ENCODE measurements around the gene SPRN.

The SPRN gene

DNA sequence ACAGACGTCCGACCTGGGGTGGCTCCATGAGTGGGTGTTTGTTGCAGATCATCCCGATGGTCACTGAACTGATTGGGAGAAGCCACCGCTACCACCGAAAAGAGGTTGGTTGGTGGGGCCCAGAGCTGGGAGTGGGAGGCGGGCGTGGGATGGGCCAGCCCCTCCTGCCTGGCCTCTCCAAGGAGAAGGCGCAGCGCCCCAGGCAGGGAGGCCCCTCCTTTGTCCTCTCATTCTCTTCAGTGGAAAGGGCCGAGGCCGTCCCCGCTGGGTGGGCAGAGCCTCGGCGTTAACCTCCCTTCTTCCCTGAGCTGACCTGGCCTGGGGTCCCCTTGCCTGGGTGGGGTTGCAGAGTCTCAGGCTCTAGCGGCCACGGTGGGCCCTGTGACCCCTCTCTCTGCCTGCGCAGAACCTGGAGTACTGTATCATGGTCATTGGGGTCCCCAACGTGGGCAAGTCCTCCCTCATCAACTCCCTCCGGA is 25.3 kb downstream of the SPRN start:
- TF ChIP-seq CSDC2 (CRISPR knock-in tag; IDR thresholded peaks at IDR 0.05) (no peak), ARNTL (CRISPR knock-in tag; IDR thresholded peaks at IDR 0.05; ENCODE audit: borderline replicate concordance, low read depth) (no peak), ISL1 (CRISPR knock-in tag; IDR thresholded peaks at IDR 0.05) (no peak), CSRNP3 (CRISPR knock-in tag; IDR thresholded peaks at IDR 0.05) (no peak), ESRRG (CRISPR knock-in tag; IDR thresholded peaks at IDR 0.05) (no peak), ZNF70 (CRISPR knock-in tag; IDR thresholded peaks at IDR 0.05) (no peak)
- TF ChIP-seq, protein P1, sequence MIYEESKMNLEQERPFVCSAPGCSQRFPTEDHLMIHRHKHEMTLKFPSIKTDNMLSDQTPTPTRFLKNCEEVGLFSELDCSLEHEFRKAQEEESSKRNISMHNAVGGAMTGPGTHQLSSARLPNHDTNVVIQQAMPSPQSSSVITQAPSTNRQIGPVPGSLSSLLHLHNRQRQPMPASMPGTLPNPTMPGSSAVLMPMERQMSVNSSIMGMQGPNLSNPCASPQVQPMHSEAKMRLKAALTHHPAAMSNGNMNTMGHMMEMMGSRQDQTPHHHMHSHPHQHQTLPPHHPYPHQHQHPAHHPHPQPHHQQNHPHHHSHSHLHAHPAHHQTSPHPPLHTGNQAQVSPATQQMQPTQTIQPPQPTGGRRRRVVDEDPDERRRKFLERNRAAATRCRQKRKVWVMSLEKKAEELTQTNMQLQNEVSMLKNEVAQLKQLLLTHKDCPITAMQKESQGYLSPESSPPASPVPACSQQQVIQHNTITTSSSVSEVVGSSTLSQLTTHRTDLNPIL (CRISPR knock-in tag; IDR thresholded peaks at IDR 0.05; ENCODE audit: low read depth): no peak
- ATAC-seq: no peak

DNA sequence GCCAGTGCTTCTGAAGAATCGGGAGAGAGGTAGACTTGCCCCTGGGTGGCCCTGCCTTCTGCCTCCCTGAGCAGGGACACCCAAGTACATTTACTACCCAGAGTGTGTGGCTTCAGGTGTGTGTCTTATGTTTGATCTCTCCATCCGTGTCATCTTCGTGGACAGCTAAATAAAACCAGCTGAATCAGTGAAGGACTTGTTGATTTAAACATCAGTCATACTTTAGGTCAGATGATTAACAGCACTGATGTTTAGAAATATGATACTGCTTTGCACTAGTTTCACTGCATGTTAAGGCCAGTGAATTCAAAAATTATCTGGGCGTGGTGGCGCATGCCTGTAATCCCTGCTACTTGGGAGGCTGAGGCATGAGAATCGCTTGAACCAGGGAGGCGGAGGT is 26.5 kb downstream of the SPRN start:
- TF ChIP-seq, protein P1 (CRISPR knock-in tag; IDR thresholded peaks at IDR 0.05; ENCODE audit: low read depth): no peak
- no peak for TF ChIP-seq ZC3H10 (CRISPR knock-in tag; IDR thresholded peaks at IDR 0.05)
- TF ChIP-seq CSRNP3 (CRISPR knock-in tag; IDR thresholded peaks at IDR 0.05): no peak
- TF ChIP-seq ZFP30 (CRISPR knock-in tag; IDR thresholded peaks at IDR 0.05): no peak
- TF ChIP-seq ZFP3 (CRISPR knock-in tag; IDR thresholded peaks at IDR 0.05): no peak
- no peak for TF ChIP-seq ARNTL (CRISPR knock-in tag; IDR thresholded peaks at IDR 0.05; ENCODE audit: borderline replicate concordance, low read depth)
- no peak for TF ChIP-seq TOX (CRISPR knock-in tag; IDR thresholded peaks at IDR 0.05; ENCODE audit: borderline replicate concordance)
- no peak for TF ChIP-seq CSDC2 (CRISPR knock-in tag; IDR thresholded peaks at IDR 0.05)
- TF ChIP-seq RARB (CRISPR knock-in tag; IDR thresholded peaks at IDR 0.05): no peak
- TF ChIP-seq PATZ1 (CRISPR knock-in tag; IDR thresholded peaks at IDR 0.05; ENCODE audit: borderline replicate concordance): no peak
- TF ChIP-seq OSR1 (CRISPR knock-in tag; IDR thresholded peaks at IDR 0.05): no peak
- no peak for TF ChIP-seq PPARA (CRISPR knock-in tag; IDR thresholded peaks at IDR 0.05; ENCODE audit: borderline replicate concordance)
- no peak for TF ChIP-seq ISL1 (CRISPR knock-in tag; IDR thresholded peaks at IDR 0.05)
- no peak for TF ChIP-seq GLIS3 (CRISPR knock-in tag; IDR thresholded peaks at IDR 0.05)
- no peak for TF ChIP-seq ESRRG (CRISPR knock-in tag; IDR thresholded peaks at IDR 0.05)
- ATAC-seq: no peak

GRCh38 chr10:133396035-133396624 is 28.3 kb downstream of the SPRN start:
- no peak for ATAC-seq
- TF ChIP-seq BACH2 (CRISPR knock-in tag; IDR thresholded peaks at IDR 0.05; ENCODE audit: borderline replicate concordance) (no peak), OSR1 (CRISPR knock-in tag; IDR thresholded peaks at IDR 0.05) (no peak), ZNF8 (CRISPR knock-in tag; IDR thresholded peaks at IDR 0.05) (no peak), CSRNP3 (CRISPR knock-in tag; IDR thresholded peaks at IDR 0.05) (no peak)

GRCh38 chr10:133394801-133395221 is 29.6 kb downstream of the SPRN start:
- ATAC-seq: peak; percentile 11
- TF ChIP-seq ARNTL (CRISPR knock-in tag; IDR thresholded peaks at IDR 0.05; ENCODE audit: borderline replicate concordance, low read depth): no peak
- TF ChIP-seq SNAI2 (CRISPR knock-in tag; IDR thresholded peaks at IDR 0.05): no peak
- no peak for TF ChIP-seq CSDC2 (CRISPR knock-in tag; IDR thresholded peaks at IDR 0.05)
- TF ChIP-seq, protein P2, sequence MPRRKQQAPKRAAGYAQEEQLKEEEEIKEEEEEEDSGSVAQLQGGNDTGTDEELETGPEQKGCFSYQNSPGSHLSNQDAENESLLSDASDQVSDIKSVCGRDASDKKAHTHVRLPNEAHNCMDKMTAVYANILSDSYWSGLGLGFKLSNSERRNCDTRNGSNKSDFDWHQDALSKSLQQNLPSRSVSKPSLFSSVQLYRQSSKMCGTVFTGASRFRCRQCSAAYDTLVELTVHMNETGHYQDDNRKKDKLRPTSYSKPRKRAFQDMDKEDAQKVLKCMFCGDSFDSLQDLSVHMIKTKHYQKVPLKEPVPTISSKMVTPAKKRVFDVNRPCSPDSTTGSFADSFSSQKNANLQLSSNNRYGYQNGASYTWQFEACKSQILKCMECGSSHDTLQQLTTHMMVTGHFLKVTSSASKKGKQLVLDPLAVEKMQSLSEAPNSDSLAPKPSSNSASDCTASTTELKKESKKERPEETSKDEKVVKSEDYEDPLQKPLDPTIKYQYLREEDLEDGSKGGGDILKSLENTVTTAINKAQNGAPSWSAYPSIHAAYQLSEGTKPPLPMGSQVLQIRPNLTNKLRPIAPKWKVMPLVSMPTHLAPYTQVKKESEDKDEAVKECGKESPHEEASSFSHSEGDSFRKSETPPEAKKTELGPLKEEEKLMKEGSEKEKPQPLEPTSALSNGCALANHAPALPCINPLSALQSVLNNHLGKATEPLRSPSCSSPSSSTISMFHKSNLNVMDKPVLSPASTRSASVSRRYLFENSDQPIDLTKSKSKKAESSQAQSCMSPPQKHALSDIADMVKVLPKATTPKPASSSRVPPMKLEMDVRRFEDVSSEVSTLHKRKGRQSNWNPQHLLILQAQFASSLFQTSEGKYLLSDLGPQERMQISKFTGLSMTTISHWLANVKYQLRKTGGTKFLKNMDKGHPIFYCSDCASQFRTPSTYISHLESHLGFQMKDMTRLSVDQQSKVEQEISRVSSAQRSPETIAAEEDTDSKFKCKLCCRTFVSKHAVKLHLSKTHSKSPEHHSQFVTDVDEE (CRISPR knock-in tag; IDR thresholded peaks at IDR 0.05): no peak
- TF ChIP-seq, protein P3, sequence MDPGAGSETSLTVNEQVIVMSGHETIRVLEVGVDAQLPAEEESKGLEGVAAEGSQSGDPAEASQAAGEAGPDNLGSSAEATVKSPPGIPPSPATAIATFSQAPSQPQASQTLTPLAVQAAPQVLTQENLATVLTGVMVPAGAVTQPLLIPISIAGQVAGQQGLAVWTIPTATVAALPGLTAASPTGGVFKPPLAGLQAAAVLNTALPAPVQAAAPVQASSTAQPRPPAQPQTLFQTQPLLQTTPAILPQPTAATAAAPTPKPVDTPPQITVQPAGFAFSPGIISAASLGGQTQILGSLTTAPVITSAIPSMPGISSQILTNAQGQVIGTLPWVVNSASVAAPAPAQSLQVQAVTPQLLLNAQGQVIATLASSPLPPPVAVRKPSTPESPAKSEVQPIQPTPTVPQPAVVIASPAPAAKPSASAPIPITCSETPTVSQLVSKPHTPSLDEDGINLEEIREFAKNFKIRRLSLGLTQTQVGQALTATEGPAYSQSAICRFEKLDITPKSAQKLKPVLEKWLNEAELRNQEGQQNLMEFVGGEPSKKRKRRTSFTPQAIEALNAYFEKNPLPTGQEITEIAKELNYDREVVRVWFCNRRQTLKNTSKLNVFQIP (CRISPR knock-in tag; IDR thresholded peaks at IDR 0.05; ENCODE audit: borderline replicate concordance, low read depth): no peak
- no peak for TF ChIP-seq ZNF565 (CRISPR knock-in tag; conservative IDR thresholded peaks at IDR 0.05; ENCODE audit: low read depth)
- no peak for TF ChIP-seq GLIS3 (CRISPR knock-in tag; IDR thresholded peaks at IDR 0.05)
- no peak for TF ChIP-seq ZNF70 (CRISPR knock-in tag; IDR thresholded peaks at IDR 0.05)

Measured in SK-N-SH treated with all-trans-retinoic acid at 6 μM for 48 hours (cell line).